GM12874 (cell line): ENCODE measurements around the gene PLAA.

Experiments used
- CTCF ChIP-seq: IDR thresholded peaks from 2 replicates; pipeline ENCODE4 v1.5.1; 2011; ENCODE audit warnings: low read depth, mild to moderate bottlenecking, control low read depth, low read length, moderate library complexity; ENCODE audit not compliant: insufficient read depth

Gene PLAA

GRCh38 chr9:26891726-26892125 lies 55.3 kb downstream of the PLAA start:
- no peak for TF ChIP-seq CTCF

- no peak for TF ChIP-seq CTCF
Measured at GRCh38 chr9:26888271-26888670, 58.8 kb downstream of the PLAA start.

GRCh38 chr9:26882154-26882553 lies 64.9 kb downstream of the PLAA start:
- TF ChIP-seq CTCF, result no peak

GRCh38 chr9:26880262-26880661 lies 66.8 kb downstream of the PLAA start:
- TF ChIP-seq CTCF, result no peak

GRCh38 chr9:26870292-26870691 lies 76.8 kb downstream of the PLAA start:
- TF ChIP-seq CTCF, result no peak

- peak; percentile 11; the same call in 1 of the 2 replicates for TF ChIP-seq CTCF
Measured at GRCh38 chr9:26863074-26863473, 84.0 kb downstream of the PLAA start.

GRCh38 chr9:26856413-26857032 lies 90.5 kb downstream of the PLAA start:
- peak; percentile 50; the same call in 1 of the 2 replicates for TF ChIP-seq CTCF
